Astrocyte (in vitro differentiated cells and primary cell): ENCODE results near the gene MAGI1. TPM values are rescaled to one million over a fixed set of nuclear protein-coding genes. Genes with fewer than 3 reads are reported as not detected.

ENCODE experiments used
- DNase-seq: peaks from one replicate; pipeline ENCODE4 v3.0.0-alpha.2; 2010; ENCODE audit warnings: low read depth
- FAIRE-seq: peaks from 2 replicates; lab custom pipeline; 2011; peaks lifted over from hg19 to GRCh38; lab: Jason Lieb, UNC
- H2AFZ ChIP-seq: 2 replicates; pipeline ENCODE4 v1.6.0; 2012; ENCODE audit warnings: low read depth, low read length, inconsistent platforms
- H3K27ac ChIP-seq: 2 replicates; pipeline ENCODE4 v1.5.1; 2011; ENCODE audit warnings: low read depth, low read length, inconsistent platforms
- H3K27me3 ChIP-seq: 2 replicates; pipeline ENCODE4 v1.6.0; 2011; ENCODE audit warnings: low read length, inconsistent platforms; ENCODE audit not compliant: insufficient read depth
- H3K36me3 ChIP-seq: 2 replicates; pipeline ENCODE4 v1.5.1; 2011; ENCODE audit warnings: low read length, inconsistent platforms; ENCODE audit not compliant: insufficient read depth
- H3K4me1 ChIP-seq: 2 replicates; pipeline ENCODE4 v1.5.1; 2011; ENCODE audit warnings: low read length, inconsistent platforms; ENCODE audit not compliant: insufficient read depth
- H3K4me2 ChIP-seq: 2 replicates; pipeline ENCODE4 v1.6.0; 2012; ENCODE audit warnings: low read length, inconsistent platforms
- H3K4me3 ChIP-seq: 2 replicates; pipeline ENCODE4 v1.5.1; 2011; ENCODE audit warnings: low read depth, mild to moderate bottlenecking, low read length, inconsistent platforms; ENCODE audit not compliant: insufficient read depth
- H3K79me2 ChIP-seq: 2 replicates; pipeline ENCODE4 v1.6.0; 2012; ENCODE audit warnings: mild to moderate bottlenecking, low read length, inconsistent platforms; ENCODE audit not compliant: insufficient read depth
- H3K9ac ChIP-seq: 2 replicates; pipeline ENCODE4 v1.6.0; 2012; ENCODE audit warnings: mild to moderate bottlenecking, low read length, inconsistent platforms
- H3K9me3 ChIP-seq: 2 replicates; pipeline ENCODE4 v1.5.1; 2012; ENCODE audit warnings: low read depth, mild to moderate bottlenecking, low read length, inconsistent platforms; ENCODE audit not compliant: insufficient read depth
- H4K20me1 ChIP-seq: 2 replicates; pipeline ENCODE4 v1.6.0; 2012; ENCODE audit warnings: low read length, inconsistent platforms; ENCODE audit not compliant: insufficient read depth
- H3K27ac Mint-ChIP-seq: one replicate; pipeline ENCODE4 v1.8.0; 2021; ENCODE audit warnings: mild to moderate bottlenecking, mixed read lengths; ENCODE audit not compliant: unreplicated experiment
- H3K27me3 Mint-ChIP-seq: one replicate; pipeline ENCODE4 v1.8.0; 2021; ENCODE audit warnings: low read depth, mixed read lengths; ENCODE audit not compliant: unreplicated experiment
- H3K36me3 Mint-ChIP-seq: one replicate; pipeline ENCODE4 v1.8.0; 2021; ENCODE audit warnings: low read depth, mixed read lengths; ENCODE audit not compliant: unreplicated experiment
- H3K4me1 Mint-ChIP-seq: one replicate; pipeline ENCODE4 v1.8.0; 2021; ENCODE audit warnings: low read depth, mixed read lengths; ENCODE audit not compliant: unreplicated experiment
- H3K4me3 Mint-ChIP-seq: one replicate; pipeline ENCODE4 v1.8.0; 2021; ENCODE audit warnings: mild to moderate bottlenecking, moderate library complexity, mixed read lengths; ENCODE audit not compliant: unreplicated experiment
- H3K9me3 Mint-ChIP-seq: one replicate; pipeline ENCODE4 v1.8.0; 2021; ENCODE audit warnings: mild to moderate bottlenecking, mixed read lengths; ENCODE audit not compliant: unreplicated experiment
- CTCF ChIP-seq: IDR thresholded peaks from 2 replicates; pipeline ENCODE4 v1.5.1; 2011; ENCODE audit warnings: low read depth, mild to moderate bottlenecking, inconsistent platforms, low read length, moderate library complexity; ENCODE audit not compliant: insufficient read depth
- EZH2 ChIP-seq: IDR thresholded peaks from 2 replicates; pipeline ENCODE4 v1.6.1; 2012; ENCODE audit warnings: mild to moderate bottlenecking, low read length, inconsistent platforms; ENCODE audit not compliant: insufficient read depth
- total RNA-seq: library from RNA; stranded (reverse); gene quantifications from 2 replicates; pipeline ENCODE4 v1.2.1, GENCODE V29; 2021

MAGI1 gene
- total RNA-seq, 1 donor from 2014 or later, result 31.8 TPM

GRCh38 chr3:66012711-66013110, 26.0 kb downstream of the MAGI1 start:
- Histone ChIP-seq H3K36me3 (no peaks in the 10 kb centered on the region), H3K9ac (no peak overlapping the region), H3K4me3 (no peak overlapping the region), H4K20me1 (peaks cover 63% of the 10 kb centered on the region), H3K4me1 (no peaks in the 10 kb centered on the region), H3K27me3 (no peaks in the 10 kb centered on the region), H2AFZ (no peak overlapping the region), H3K27ac (no peak overlapping the region), H3K9me3 (no peaks in the 10 kb centered on the region), H3K79me2 (peaks cover 53% of the 10 kb centered on the region), H3K4me2 (no peak overlapping the region)
- Mint-ChIP-seq H3K4me1 (peaks cover 2% of the 10 kb centered on the region), H3K36me3 (peaks cover 5% of the 10 kb centered on the region), H3K9me3 (no peaks in the 10 kb centered on the region), H3K27ac (no peak overlapping the region), H3K4me3 (no peak overlapping the region), H3K27me3 (no peaks in the 10 kb centered on the region)
- no peak for DNase-seq
- FAIRE-seq, result no peak
- no peak for TF ChIP-seq EZH2
- no peak for TF ChIP-seq CTCF

- Mint-ChIP-seq H3K4me1 (peaks cover 2% of the 10 kb centered on the region), H3K27ac (no peak overlapping the region), H3K4me3 (no peak overlapping the region), H3K9me3 (no peaks in the 10 kb centered on the region), H3K27me3 (no peaks in the 10 kb centered on the region), H3K36me3 (no peaks in the 10 kb centered on the region)
- DNase-seq, result no peak
- Histone ChIP-seq H3K27ac (no peak overlapping the region), H3K4me1 (no peaks in the 10 kb centered on the region), H3K27me3 (no peaks in the 10 kb centered on the region), H2AFZ (no peak overlapping the region), H3K4me3 (no peak overlapping the region), H4K20me1 (peaks cover 66% of the 10 kb centered on the region), H3K36me3 (no peaks in the 10 kb centered on the region), H3K9me3 (no peaks in the 10 kb centered on the region), H3K4me2 (no peak overlapping the region), H3K79me2 (peaks cover 52% of the 10 kb centered on the region), H3K9ac (no peak overlapping the region)
- no peak for FAIRE-seq
- TF ChIP-seq CTCF, result no peak
- no peak for TF ChIP-seq EZH2
Observed at GRCh38 chr3:66010739-66011655, 27.7 kb downstream of the MAGI1 start.

- DNase-seq (no peak), FAIRE-seq (no peak)
- Histone ChIP-seq H3K27me3 (no peaks in the 10 kb centered on the region), H4K20me1 (peaks cover 63% of the 10 kb centered on the region), H3K4me1 (no peaks in the 10 kb centered on the region), H3K9ac (no peak overlapping the region), H3K4me3 (no peak overlapping the region), H3K79me2 (peaks cover 46% of the 10 kb centered on the region), H2AFZ (no peak overlapping the region), H3K27ac (no peak overlapping the region), H3K36me3 (no peaks in the 10 kb centered on the region), H3K9me3 (no peaks in the 10 kb centered on the region), H3K4me2 (no peak overlapping the region)
- Mint-ChIP-seq H3K36me3 (no peaks in the 10 kb centered on the region), H3K4me3 (no peak overlapping the region), H3K27ac (no peak overlapping the region), H3K4me1 (peaks cover 2% of the 10 kb centered on the region), H3K9me3 (no peaks in the 10 kb centered on the region), H3K27me3 (no peaks in the 10 kb centered on the region)
- TF ChIP-seq CTCF, result no peak
- TF ChIP-seq EZH2, result no peak
Observed at GRCh38 chr3:66010348-66010738, 28.4 kb downstream of the MAGI1 start.
